ENCODE measurements around the gene SLC40A1. TPM values are rescaled to one million over a fixed set of nuclear protein-coding genes. Genes with fewer than 3 reads are reported as not detected.

SLC40A1 gene
- polyA plus RNA-seq, 1 donor from 2014 or later: 12.6 TPM

GRCh38 chr2:189557373-189557772, 23.2 kb downstream of the SLC40A1 start:
- H3K9ac ChIP-seq (ENCODE audit: low read length): no peak overlapping the region
- H3F3A ChIP-seq (ENCODE audit: insufficient read depth, low read length, poor library complexity, severe bottlenecking): no peaks in the 10 kb centered on the region
- H3K36me3 ChIP-seq (ENCODE audit: insufficient read depth, low read length): no peaks in the 10 kb centered on the region
- no peak for TF ChIP-seq TAF1 (IDR thresholded peaks at IDR 0.05; ENCODE audit: low read depth)
- no peak for TF ChIP-seq REST (IDR thresholded peaks at IDR 0.05; ENCODE audit: borderline replicate concordance)
- no peak for TF ChIP-seq EZH2 (IDR thresholded peaks at IDR 0.05; ENCODE audit: borderline replicate concordance, insufficient read depth, low read length, poor library complexity, severe bottlenecking)
- no peak for TF ChIP-seq SMC3 (conservative IDR thresholded peaks at IDR 0.05; ENCODE audit: poor library complexity)
- no peak for TF ChIP-seq CTCF (IDR thresholded peaks at IDR 0.05; ENCODE audit: poor library complexity, severe bottlenecking)
- TF ChIP-seq RAD21 (conservative IDR thresholded peaks at IDR 0.05): no peak
- TF ChIP-seq EP300 (conservative IDR thresholded peaks at IDR 0.05; ENCODE audit: poor library complexity, severe bottlenecking): no peak
- no peak for TF ChIP-seq POLR2AphosphoS5 (IDR thresholded peaks at IDR 0.05)
- no peak for TF ChIP-seq MXI1 (conservative IDR thresholded peaks at IDR 0.05; ENCODE audit: poor library complexity, severe bottlenecking)
- no peaks in the 10 kb centered on the region for H3K27me3 ChIP-seq (ENCODE audit: insufficient read depth, low read depth, low read length)
- H2AFZ ChIP-seq (ENCODE audit: low read depth, low read length): no peak overlapping the region
- H3K27ac ChIP-seq (ENCODE audit: low read length): no peak overlapping the region
- H3K9me3 ChIP-seq (ENCODE audit: low read length): no peaks in the 10 kb centered on the region
- H4K20me1 ChIP-seq (ENCODE audit: insufficient read depth): no peaks in the 10 kb centered on the region
- H3K9me2 ChIP-seq (ENCODE audit: insufficient read depth, low read length): no peaks in the 10 kb centered on the region
- no peaks in the 10 kb centered on the region for H3K79me2 ChIP-seq (replicated peaks; ENCODE audit: insufficient read depth, low read length)
- no peak overlapping the region for H3K4me3 ChIP-seq (ENCODE audit: low read length)
- no peak overlapping the region for H3K4me2 ChIP-seq (ENCODE audit: low read length)

- no peaks in the 10 kb centered on the region for H3K36me3 ChIP-seq (ENCODE audit: insufficient read depth, low read length)
- no peaks in the 10 kb centered on the region for H3K27me3 ChIP-seq (ENCODE audit: insufficient read depth, low read depth, low read length)
- no peaks in the 10 kb centered on the region for H3K9me3 ChIP-seq (ENCODE audit: low read length)
Observed at GRCh38 chr2:189556526-189556925, 24.1 kb downstream of the SLC40A1 start.

More at GRCh38 chr2:189556526-189556925, 24.1 kb downstream of the SLC40A1 start:
- no peak overlapping the region for H3K9ac ChIP-seq (ENCODE audit: low read length)
- H3K79me2 ChIP-seq (replicated peaks; ENCODE audit: insufficient read depth, low read length): no peaks in the 10 kb centered on the region
- no peaks in the 10 kb centered on the region for H4K20me1 ChIP-seq (ENCODE audit: insufficient read depth)
- H3K27ac ChIP-seq (ENCODE audit: low read length): no peak overlapping the region
- H3F3A ChIP-seq (ENCODE audit: insufficient read depth, low read length, poor library complexity, severe bottlenecking): no peaks in the 10 kb centered on the region
- no peak overlapping the region for H3K4me2 ChIP-seq (ENCODE audit: low read length)
- H3K4me3 ChIP-seq (ENCODE audit: low read length): no peak overlapping the region
- TF ChIP-seq EZH2 (IDR thresholded peaks at IDR 0.05; ENCODE audit: borderline replicate concordance, insufficient read depth, low read length, poor library complexity, severe bottlenecking): no peak
- TF ChIP-seq MXI1 (conservative IDR thresholded peaks at IDR 0.05; ENCODE audit: poor library complexity, severe bottlenecking): no peak
- TF ChIP-seq EP300 (conservative IDR thresholded peaks at IDR 0.05; ENCODE audit: poor library complexity, severe bottlenecking): no peak
- TF ChIP-seq REST (IDR thresholded peaks at IDR 0.05; ENCODE audit: borderline replicate concordance): no peak
- TF ChIP-seq CTCF (IDR thresholded peaks at IDR 0.05; ENCODE audit: poor library complexity, severe bottlenecking): no peak
- no peak for TF ChIP-seq RAD21 (conservative IDR thresholded peaks at IDR 0.05)
- no peak for TF ChIP-seq POLR2AphosphoS5 (IDR thresholded peaks at IDR 0.05)
- no peak overlapping the region for H2AFZ ChIP-seq (ENCODE audit: low read depth, low read length)
- H3K9me2 ChIP-seq (ENCODE audit: insufficient read depth, low read length): no peaks in the 10 kb centered on the region

All from neural cell (in vitro differentiated cells).